ENCODE data around the gene TMPRSS4. TPM values are rescaled to one million over a fixed set of nuclear protein-coding genes. Genes with fewer than 3 reads are reported as not detected.

TMPRSS4 gene
- total and polyA plus RNA-seq, 2 of the 4 experiments (the other 2 are of a cell fraction), result not detected

- in situ Hi-C loops (cut with MboI; ENCODE audit: low sequenced_read_pairs), result no loop called here
- ChIA-PET POLR2A (ENCODE audit: unreplicated experiment) (interaction anchor here (0.6 kb wide), 1 partner anchor 11 kb away, joined by 5 read pairs; no protein-coding TSS in a partner anchor), CTCF (no interaction called here)
- Histone ChIP-seq H3K4me1 (ENCODE audit: control insufficient read depth, insufficient read depth, low read length) (no peaks in the 10 kb centered on the region; the same call in 1 of the 2 replicates), H3K9me1 (ENCODE audit: insufficient read depth, low read length) (no peaks in the 10 kb centered on the region), H4K5ac (ENCODE audit: low read depth, low read length) (no peak overlapping the region), H2BK120ac (ENCODE audit: low read depth, low read length) (no peak overlapping the region), H2AK9ac (replicated peaks; ENCODE audit: low read depth, low read length, poor library complexity) (peak overlapping the region; percentile 31), H3K23ac (ENCODE audit: low read depth, low read length) (no peak overlapping the region; the same call in 1 of the 2 replicates), H3K4me2 (ENCODE audit: low read depth, low read length) (no peak overlapping the region; the same call in 1 of the 2 replicates), H3K18ac (ENCODE audit: low read depth, low read length) (no peak overlapping the region), H3K27me3 (ENCODE audit: control insufficient read depth, insufficient read depth, low read length) (peaks cover 79% of the 10 kb centered on the region), H2AFZ (replicated peaks; ENCODE audit: low read length, poor library complexity) (peak overlapping the region; percentile 8), H2AK5ac (ENCODE audit: low read depth, low read length) (no peak overlapping the region), H3K56ac (ENCODE audit: extremely low read depth, insufficient read depth, low read length) (no peak overlapping the region), H2BK15ac (ENCODE audit: low read depth, low read length) (no peak overlapping the region), H2BK5ac (ENCODE audit: low read depth, low read length, poor library complexity, severe bottlenecking) (no peak overlapping the region), H2BK20ac (ENCODE audit: low read depth, low read length) (no peak overlapping the region; the same call in 1 of the 2 replicates), H3K4ac (ENCODE audit: low read depth, low read length) (no peak overlapping the region), H3K9ac (ENCODE audit: low read depth, low read length) (no peak overlapping the region), H3K9me3 (ENCODE audit: control insufficient read depth, insufficient read depth, low read length) (no peaks in the 10 kb centered on the region), H3K4me3 (ENCODE audit: insufficient read depth, low read depth, low read length) (no peak overlapping the region), H3K27ac (ENCODE audit: insufficient read depth, low read length) (no peak overlapping the region), H3K36me3 (ENCODE audit: control insufficient read depth, insufficient read depth, low read length) (no peaks in the 10 kb centered on the region), H3K14ac (replicated peaks; ENCODE audit: low read depth, low read length) (no peak overlapping the region), H4K91ac (ENCODE audit: insufficient read depth, low read depth, low read length) (no peak overlapping the region), H4K20me1 (ENCODE audit: insufficient read depth, low read length) (no peaks in the 10 kb centered on the region), H4K8ac (ENCODE audit: low read depth in 2 of 2, low read length in 2 of 2) (no peak overlapping the region), H3K79me1 (ENCODE audit: low read depth in 1 of 2, low read length in 2 of 2) (no peaks in the 10 kb centered on the region)
- dilution Hi-C loops (cut with HindIII; ENCODE audit: low sequenced_read_pairs, unreplicated experiment), result no loop called here
- TF ChIP-seq BHLHE40 (IDR thresholded peaks at IDR 0.05; ENCODE audit: low read depth, low read length) (no peak), FOS (IDR thresholded peaks at IDR 0.05; ENCODE audit: low read depth, low read length) (no peak)
- no TSS peak for BruUV-seq (replicated peaks)
- ATAC-seq (ENCODE audit: low read depth) (no peak), DNase-seq (no peak)
- WGBS, 2 experiments (ENCODE audit: extremely low coverage in 2 of 2, insufficient read length in 1 of 2), result 10% methylated on average over 2 of the region's 16 CpGs; no CpG with 5 or more reads in 1 of the 2 experiments
- intact Hi-C loops (cut with micrococcal nuclease), result no loop called here
These were observed 76.6 kb downstream of the TMPRSS4 start for GRCh38 chr11:118153516-118153915.

Data from IMR-90 (cell line).